K562 (cell line): ENCODE measurements around the gene EIF5. TPM values are rescaled to one million over a fixed set of nuclear protein-coding genes. Genes with fewer than 3 reads are reported as not detected.

Experiments
- ATF3 ChIP-seq, 2 experiments: fragments of 450-650 bp in 1 of 2; sonication (generic) in 1 of 2; formaldehyde crosslinking in 1 of 2; IDR thresholded peaks in 1 of 2; conservative IDR thresholded peaks in 1 of 2; 2 replicates each; pipeline versions ENCODE4 v1.6.1 to v1.8.1; 2016 to 2023; ENCODE audit warnings: mild to moderate bottlenecking in 2 of 2, moderate library complexity in 2 of 2, inconsistent platforms in 1 of 2, missing genetic modification reagents in 1 of 2
- CTCF ChIP-seq, 3 experiments: IDR thresholded peaks in 2 of 3; conservative IDR thresholded peaks in 1 of 3; 2 replicates each; pipeline ENCODE4 v1.5.1; 2011 to 2012; ENCODE audit warnings: low read length in 3 of 3, mild to moderate bottlenecking in 3 of 3, control low read depth in 2 of 3, improper control_type of control experiment in 1 of 3, inconsistent platforms in 1 of 3, low read depth in 1 of 3, mixed read lengths in 1 of 3, moderate library complexity in 1 of 3; ENCODE audit not compliant: insufficient read depth in 2 of 3
- GTF3C2 ChIP-seq: IDR thresholded peaks from 3 replicates; pipeline ENCODE4 v1.6.1; 2011; ENCODE audit warnings: borderline replicate concordance, mild to moderate bottlenecking, moderate library complexity; ENCODE audit not compliant: insufficient read length; ENCODE audit errors: extremely low read depth
- L3MBTL2 ChIP-seq: fragments of 450-650 bp; IDR thresholded peaks from 2 replicates; pipeline ENCODE4 v1.6.1; 2016; ENCODE audit warnings: mild to moderate bottlenecking, moderate library complexity
- MGA ChIP-seq: fragments of 450-650 bp; IDR thresholded peaks from 2 replicates; pipeline ENCODE4 v1.6.1; 2016; ENCODE audit warnings: mild to moderate bottlenecking, moderate library complexity
- RCOR1 ChIP-seq, 2 experiments: IDR thresholded peaks; 2 replicates each; pipeline ENCODE4 v1.6.1; 2012; ENCODE audit warnings: low read depth in 2 of 2, low read length in 2 of 2, borderline replicate concordance in 1 of 2, improper control_type of control experiment in 1 of 2
- polyA plus RNA-seq, 8 experiments: library from polyadenylated mRNA; depleted of rRNA in 4 of 8; stranded (reverse) in 5 of 8; unstranded in 3 of 8; fragments of >200 nt; fragmentation: Nextera tagmentation in 2 of 8; fragmentation: Illumina TruSeq in 1 of 8; extraction: Ambion mirVana in 2 of 8; extraction: Trizol in 1 of 8; gene quantifications; 2 replicates each; pipeline versions ENCODE4 v1.2.1 to v1.2.3, GENCODE V29; 2011 to 2014; ENCODE audit warnings: inconsistent platforms in 1 of 8, missing spikeins in 1 of 8
- total RNA-seq, 7 experiments: library from RNA; depleted of rRNA in 6 of 7; stranded (reverse); fragments of >200 nt in 6 of 7; fragmentation: Illumina TruSeq in 2 of 7; extraction: Trizol in 2 of 7; gene quantifications; 2 replicates each; pipeline versions ENCODE4 v1.2.1 to v1.2.3, GENCODE V29; 2011 to 2021; ENCODE audit warnings: low replicate concordance in 1 of 7

EIF5 gene
- total and polyA plus RNA-seq, 9 of the 15 experiments (the other 6 are each of a cell fraction or from before 2014, with no cell fraction given) = 92.7 to 442 (median 190) TPM

- TF ChIP-seq ATF3 (IDR thresholded peaks at IDR 0.05) = no peak
- no peak for TF ChIP-seq ATF3 (CRISPR knock-in tag; conservative IDR thresholded peaks at IDR 0.05)
- no peak; the same call in 1 of the 2 replicates for TF ChIP-seq MGA
- TF ChIP-seq RCOR1 (IDR thresholded peaks at IDR 0.05; ENCODE audit: borderline replicate concordance in 1 of 2, low read depth in 2 of 2, low read length in 2 of 2) = peak; percentile 17 to 78; a peak in 3 of 4 replicates
- no peak; the same call in 1 of the 2 replicates for TF ChIP-seq L3MBTL2
- TF ChIP-seq CTCF (IDR thresholded peaks at IDR 0.05 in 2 of 3, conservative IDR thresholded peaks at IDR 0.05 in 1 of 3; ENCODE audit: insufficient read depth in 2 of 3, low read depth in 1 of 3, low read length in 3 of 3) = peak in 2 of 3 experiments; percentile 25 to 35; a peak in 3 of 6 replicates
- TF ChIP-seq GTF3C2 = no peak
These were observed 19.4 kb upstream of the EIF5 start (continued) for GRCh38 chr14:103314496-103315277.
